Jurkat, Clone E6-1 (cell line): ENCODE results near the gene ACTG1.

ENCODE experiments used
- DNase-seq: peaks from one replicate; pipeline ENCODE4 v3.0.0-alpha.2; 2011; ENCODE audit warnings: low read depth, low spot score
- H3K4me3 ChIP-seq: 2 replicates; pipeline ENCODE4 v1.5.1; 2011; ENCODE audit warnings: mild to moderate bottlenecking, low read length, control low read depth, moderate library complexity

The ACTG1 gene

DNA sequence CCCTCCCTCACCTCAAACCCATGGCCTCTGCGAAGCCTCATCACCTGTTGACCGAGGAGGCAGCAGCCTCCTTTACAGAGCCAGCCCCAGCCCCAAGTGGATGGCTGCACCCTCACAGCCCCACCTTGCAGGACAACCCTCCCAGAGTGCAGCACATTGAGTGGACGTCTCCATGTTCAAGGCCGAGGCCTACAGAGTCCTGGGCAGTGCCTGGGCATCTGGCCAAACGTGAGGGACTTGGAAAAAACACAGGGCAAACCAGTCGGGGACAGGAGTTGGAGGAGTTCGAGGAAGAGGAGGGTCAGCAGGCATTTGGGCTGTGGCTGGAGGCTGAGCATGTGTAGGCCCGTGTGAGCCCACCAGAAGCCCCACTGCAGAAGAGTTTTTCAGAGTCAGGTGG lies 39.6 kb downstream of the ACTG1 start:
- no peak for DNase-seq

GRCh38 chr17:81471818-81472456 lies 40.7 kb downstream of the ACTG1 start:
- H3K4me3 ChIP-seq = peak overlapping the region; percentile 21; the same call in 1 of the 2 replicates
- DNase-seq = peak; percentile 83

More for the DNA sequence above, 39.6 kb downstream of the ACTG1 start:
- no peak overlapping the region for H3K4me3 ChIP-seq

DNA sequence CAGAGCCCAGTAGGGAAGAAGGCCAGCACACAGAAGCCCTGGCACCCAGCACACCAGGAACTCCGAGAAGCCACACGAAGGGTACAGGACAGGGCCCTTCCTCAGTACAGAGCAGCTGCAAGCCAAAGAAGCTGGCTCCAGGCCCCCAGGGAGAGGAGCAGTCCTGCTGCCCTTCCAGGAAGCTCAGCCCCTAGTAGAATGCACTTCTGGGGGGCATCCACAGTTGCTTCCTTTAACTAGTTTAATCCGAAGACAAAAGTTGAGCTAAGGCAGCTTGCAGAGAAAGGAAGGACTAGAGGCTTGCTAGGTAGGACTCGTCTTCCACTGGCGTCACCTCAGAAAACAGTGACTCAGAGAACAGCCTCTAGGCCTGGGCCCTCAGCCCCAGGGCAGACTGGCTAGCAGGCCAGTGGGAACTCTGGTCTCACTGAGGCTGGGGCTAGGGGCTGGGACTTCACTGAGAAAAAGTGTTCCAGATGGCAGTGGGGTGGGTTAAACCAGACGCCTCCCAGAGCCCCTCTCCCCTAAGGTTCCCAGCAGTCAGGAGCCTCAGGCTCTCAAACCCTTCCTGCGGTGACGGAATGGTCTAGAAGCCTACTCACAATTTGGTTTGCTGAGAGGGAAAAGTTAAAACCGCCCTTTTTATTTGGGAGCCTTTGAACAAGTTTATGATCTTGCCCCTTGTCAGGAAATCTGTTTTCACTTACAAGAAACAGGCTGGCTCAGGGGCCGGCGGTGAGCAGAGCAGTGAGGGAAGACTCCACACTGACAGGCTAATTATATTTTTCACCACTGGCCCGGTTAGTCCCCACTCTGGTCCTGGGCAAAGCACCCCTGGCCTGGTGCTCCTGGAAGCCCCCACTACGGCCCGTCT lies 41.4 kb downstream of the ACTG1 start:
- no peak overlapping the region for H3K4me3 ChIP-seq
- no peak for DNase-seq

DNA sequence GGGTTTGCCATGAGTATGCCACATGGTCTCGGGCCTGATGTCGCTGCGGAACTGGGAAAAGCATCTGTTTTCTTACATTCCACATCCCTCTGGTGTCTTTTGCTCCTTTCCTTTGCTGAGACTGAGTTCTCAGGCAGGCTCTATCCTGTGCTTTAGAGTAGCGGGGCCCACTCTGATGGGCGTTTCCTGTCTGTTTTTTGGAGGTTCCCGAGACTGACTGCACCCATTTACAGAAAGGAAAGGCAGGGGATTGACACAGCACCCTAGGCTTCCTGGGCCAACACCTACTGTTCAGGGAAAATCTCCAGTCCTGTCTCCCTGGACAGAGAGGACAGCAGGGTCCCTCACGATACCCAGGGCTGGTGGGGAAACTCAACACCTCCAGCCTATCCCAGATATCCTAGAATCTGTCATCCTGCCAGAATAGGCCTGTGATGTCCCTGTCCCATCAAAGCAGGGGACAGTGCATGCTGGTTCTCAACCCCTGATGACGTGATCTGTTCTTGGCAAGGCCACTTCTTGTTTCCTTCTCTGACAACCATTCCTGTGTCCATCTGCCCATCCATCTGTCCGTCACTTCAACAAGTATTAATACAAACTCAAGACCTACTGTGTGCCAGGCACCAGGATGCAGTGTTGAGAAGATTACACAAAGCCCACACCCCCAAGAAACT lies 42.2 kb downstream of the ACTG1 start:
- DNase-seq = no peak

GRCh38 chr17:81469266-81469665 lies 43.3 kb downstream of the ACTG1 start:
- H3K4me3 ChIP-seq = no peak overlapping the region
- no peak for DNase-seq

More for the DNA sequence above, 42.2 kb downstream of the ACTG1 start:
- no peak overlapping the region for H3K4me3 ChIP-seq

- H3K4me3 ChIP-seq = no peak overlapping the region
- DNase-seq = no peak
These were observed 43.9 kb downstream of the ACTG1 start for GRCh38 chr17:81468770-81469121.

- DNase-seq = no peak
- H3K4me3 ChIP-seq = no peak overlapping the region
These were observed 44.4 kb downstream of the ACTG1 start for GRCh38 chr17:81468111-81468769.

DNA sequence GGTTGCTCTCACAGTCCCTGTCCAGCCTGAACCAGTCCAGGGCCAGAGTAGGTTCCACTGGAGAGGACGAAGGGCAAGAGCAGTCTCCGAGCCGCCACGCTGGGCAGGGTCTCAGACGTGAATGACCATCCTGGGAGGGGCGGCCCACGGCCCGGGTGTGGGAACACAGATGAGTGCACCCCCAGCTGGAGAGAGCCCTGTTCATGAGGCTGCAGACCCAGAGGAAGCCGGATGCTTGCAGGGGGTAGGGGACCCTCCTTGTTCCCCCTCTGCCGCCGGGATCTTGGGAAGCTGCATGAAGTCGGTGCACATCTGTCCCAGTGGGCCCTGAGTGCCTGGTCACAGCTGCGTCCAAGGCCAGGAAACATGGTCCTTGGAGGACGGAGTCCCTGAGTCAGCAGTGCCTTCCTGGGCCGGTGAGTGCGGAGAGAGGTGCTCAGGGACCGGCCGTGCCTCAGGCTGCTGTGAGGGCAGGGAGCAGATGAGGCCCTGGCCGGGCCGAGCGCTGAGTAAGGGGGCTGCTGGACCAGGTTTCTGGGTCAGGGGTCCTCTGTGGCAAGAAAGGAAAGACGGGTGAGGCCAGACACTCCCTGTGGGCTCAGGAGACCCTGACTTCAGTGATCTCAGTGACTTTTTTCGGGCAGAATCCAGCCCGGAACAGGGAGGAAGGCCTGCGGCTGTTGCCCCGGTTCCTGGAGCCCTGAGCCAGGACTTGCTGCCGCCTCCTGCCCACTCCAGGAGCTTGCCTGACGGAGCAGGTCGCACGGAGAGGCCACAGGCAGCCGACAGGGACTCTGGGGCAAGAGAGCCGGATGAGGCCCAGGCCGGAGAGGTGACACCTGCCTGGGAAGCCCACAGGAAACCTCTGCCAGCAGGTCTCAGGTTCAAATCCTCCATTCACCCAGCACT lies 45.8 kb downstream of the ACTG1 start:
- DNase-seq = no peak
- H3K4me3 ChIP-seq = no peak overlapping the region

DNA sequence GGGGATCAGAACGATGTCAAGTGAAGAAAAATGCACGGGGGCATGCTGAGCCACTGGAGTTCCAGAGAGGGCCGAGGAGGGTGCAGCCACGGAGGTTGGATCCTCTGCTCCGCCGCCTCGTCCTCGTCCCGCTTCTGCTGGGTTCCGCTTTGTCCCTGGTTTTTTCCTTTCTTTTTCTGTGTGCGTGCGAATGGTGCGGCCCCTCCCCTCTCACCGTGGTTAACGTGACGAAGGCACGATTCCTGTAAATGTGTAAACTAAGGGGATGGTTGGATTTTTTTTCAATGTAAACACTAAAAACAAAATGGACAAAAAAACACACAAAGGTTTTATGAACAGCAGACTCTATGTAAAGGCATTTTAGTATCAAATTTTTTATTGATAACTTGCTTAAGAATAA lies 46.7 kb downstream of the ACTG1 start:
- no peak for DNase-seq
- H3K4me3 ChIP-seq = no peak overlapping the region

GRCh38 chr17:81464586-81464985 lies 48.0 kb downstream of the ACTG1 start:
- H3K4me3 ChIP-seq = no peak overlapping the region
- DNase-seq = no peak

GRCh38 chr17:81463506-81463905 lies 49.1 kb downstream of the ACTG1 start:
- H3K4me3 ChIP-seq = no peak overlapping the region
- no peak for DNase-seq

GRCh38 chr17:81462506-81463125 lies 50.0 kb downstream of the ACTG1 start:
- DNase-seq = no peak
- no peak overlapping the region for H3K4me3 ChIP-seq

DNA sequence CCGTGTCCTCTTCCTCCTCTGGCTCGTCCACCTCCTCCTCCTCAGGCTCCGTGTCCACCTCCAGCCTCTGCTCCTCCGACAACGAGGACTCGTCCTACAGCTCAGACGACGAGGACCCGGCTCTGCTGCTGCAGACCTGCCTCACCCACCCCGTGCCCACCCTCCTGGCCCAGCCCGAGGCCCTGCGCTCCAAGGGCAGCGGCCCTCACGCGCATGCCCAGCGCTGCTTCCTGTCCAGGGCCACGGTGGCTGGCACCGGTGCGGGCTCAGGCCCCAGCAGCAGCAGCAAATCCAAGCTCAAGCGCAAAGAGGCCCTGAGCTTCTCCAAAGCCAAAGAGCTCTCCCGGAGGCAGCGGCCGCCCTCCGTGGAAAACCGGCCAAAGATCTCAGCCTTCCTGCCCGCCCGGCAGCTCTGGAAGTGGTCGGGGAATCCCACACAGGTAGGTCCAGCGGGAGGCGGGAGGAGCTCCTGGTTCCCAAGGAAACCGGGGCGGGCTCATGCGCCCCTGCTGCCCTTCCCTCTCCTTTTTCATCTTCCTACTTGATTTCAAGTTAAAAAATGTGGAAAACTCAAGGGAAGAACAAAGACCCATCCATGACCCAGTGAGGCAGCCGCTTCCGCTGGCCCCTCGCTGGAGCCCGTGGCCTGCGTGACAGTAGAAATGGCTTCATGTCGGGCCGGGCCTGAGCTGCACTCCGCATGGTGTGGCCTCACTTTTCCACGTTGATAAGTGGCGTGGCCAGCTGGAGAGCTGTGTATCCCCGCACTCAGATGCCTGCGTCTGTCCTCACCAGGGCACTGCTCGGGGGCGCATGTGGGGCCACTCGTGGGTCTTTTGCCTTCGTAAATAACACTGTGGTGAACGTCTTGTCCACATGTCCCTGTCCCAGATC lies 50.7 kb downstream of the ACTG1 start:
- no peak overlapping the region for H3K4me3 ChIP-seq
- DNase-seq = no peak

GRCh38 chr17:81460856-81461460 lies 51.6 kb downstream of the ACTG1 start:
- DNase-seq = no peak
- H3K4me3 ChIP-seq = no peak overlapping the region
